Memory B cell (primary cell): ENCODE results near the gene PDZD7.

Experiments used
- ATAC-seq: fragments of 150-1000 bp; cut with Tn5 transposase; 2 replicates; pipeline ENCODE4 v1.10.0; 2021; ENCODE audit warnings: low read depth, mild to moderate bottlenecking, moderate library complexity
- DNase-seq, 2 donors: peaks; one replicate each; pipeline ENCODE4 v3.0.0; 2022; ENCODE audit warnings: low spot score in 2 of 2
- H3K27ac Mint-ChIP-seq: one replicate; pipeline ENCODE4 v1.8.0; 2022; ENCODE audit warnings: mild to moderate bottlenecking, moderate library complexity, mixed read lengths
- H3K27me3 Mint-ChIP-seq: one replicate; pipeline ENCODE4 v1.8.0; 2022; ENCODE audit warnings: mixed read lengths
- H3K36me3 Mint-ChIP-seq: one replicate; pipeline ENCODE4 v1.8.0; 2022; ENCODE audit warnings: mild to moderate bottlenecking, mixed read lengths
- H3K4me1 Mint-ChIP-seq: one replicate; pipeline ENCODE4 v1.8.0; 2022; ENCODE audit warnings: mixed read lengths
- H3K4me3 Mint-ChIP-seq: one replicate; pipeline ENCODE4 v1.8.0; 2022; ENCODE audit warnings: mild to moderate bottlenecking, moderate library complexity, mixed read lengths
- H3K9me3 Mint-ChIP-seq: one replicate; pipeline ENCODE4 v1.8.0; 2022; ENCODE audit warnings: mixed read lengths

PDZD7 gene

GRCh38 chr10:101027106-101027720 is 3.7 kb downstream of the PDZD7 start:
- Mint-ChIP-seq H3K4me1 (peaks cover 8% of the 10 kb centered on the region), H3K27ac (no peak overlapping the region), H3K4me3 (no peak overlapping the region), H3K36me3 (no peaks in the 10 kb centered on the region), H3K27me3 (peaks cover 11% of the 10 kb centered on the region), H3K9me3 (no peaks in the 10 kb centered on the region)
- DNase-seq (no peak), ATAC-seq (no peak)

- H3K9me3 Mint-ChIP-seq: no peaks in the 10 kb centered on the region
- H3K27ac Mint-ChIP-seq: no peak overlapping the region
- DNase-seq (no peak), ATAC-seq (no peak)
- peaks cover 11% of the 10 kb centered on the region for H3K27me3 Mint-ChIP-seq
- no peak overlapping the region for H3K4me3 Mint-ChIP-seq
- H3K4me1 Mint-ChIP-seq: peaks cover 10% of the 10 kb centered on the region
- no peaks in the 10 kb centered on the region for H3K36me3 Mint-ChIP-seq
Observed at GRCh38 chr10:101022967-101023705, 7.8 kb downstream of the PDZD7 start.

GRCh38 chr10:101021692-101022251 is 9.2 kb downstream of the PDZD7 start:
- H3K27ac Mint-ChIP-seq: no peak overlapping the region

GRCh38 chr10:101021239-101021638 is 9.7 kb downstream of the PDZD7 start:
- Mint-ChIP-seq H3K4me1 (peaks cover 16% of the 10 kb centered on the region), H3K27me3 (peaks cover 15% of the 10 kb centered on the region), H3K36me3 (no peaks in the 10 kb centered on the region), H3K9me3 (no peaks in the 10 kb centered on the region), H3K27ac (no peak overlapping the region), H3K4me3 (no peak overlapping the region)
- ATAC-seq (no peak), DNase-seq (no peak)

More at GRCh38 chr10:101021692-101022251, 9.2 kb downstream of the PDZD7 start:
- ATAC-seq (no peak), DNase-seq (no peak)
- Mint-ChIP-seq H3K4me3 (no peak overlapping the region), H3K9me3 (no peaks in the 10 kb centered on the region), H3K27me3 (peaks cover 10% of the 10 kb centered on the region), H3K36me3 (no peaks in the 10 kb centered on the region), H3K4me1 (peaks cover 12% of the 10 kb centered on the region)

- DNase-seq: no peak
- peaks cover 18% of the 10 kb centered on the region for H3K4me1 Mint-ChIP-seq
- peaks cover 19% of the 10 kb centered on the region for H3K27me3 Mint-ChIP-seq
- H3K9me3 Mint-ChIP-seq: no peaks in the 10 kb centered on the region
- ATAC-seq: no peak
- H3K4me3 Mint-ChIP-seq: no peak overlapping the region
- H3K36me3 Mint-ChIP-seq: no peaks in the 10 kb centered on the region
- H3K27ac Mint-ChIP-seq: no peak overlapping the region
Observed at GRCh38 chr10:101020427-101021075, 10.4 kb downstream of the PDZD7 start.

- H3K4me1 Mint-ChIP-seq: peaks cover 21% of the 10 kb centered on the region
- no peak for ATAC-seq
- H3K9me3 Mint-ChIP-seq: no peaks in the 10 kb centered on the region
- no peak overlapping the region for H3K27ac Mint-ChIP-seq
- H3K36me3 Mint-ChIP-seq: no peaks in the 10 kb centered on the region
- H3K4me3 Mint-ChIP-seq: peak overlapping the region; percentile 60
- peaks cover 25% of the 10 kb centered on the region for H3K27me3 Mint-ChIP-seq
- no peak for DNase-seq
Observed at GRCh38 chr10:101019440-101019703, 11.6 kb downstream of the PDZD7 start.

GRCh38 chr10:101018600-101019439 is 12.1 kb downstream of the PDZD7 start:
- ATAC-seq (peak; percentile 66), DNase-seq (peak; percentile 51 to 60)
- peak overlapping the region; percentile 61 for H3K4me3 Mint-ChIP-seq
- no peaks in the 10 kb centered on the region for H3K36me3 Mint-ChIP-seq
- peak overlapping the region; percentile 62 for H3K27ac Mint-ChIP-seq
- H3K27me3 Mint-ChIP-seq: peaks cover 27% of the 10 kb centered on the region
- H3K4me1 Mint-ChIP-seq: peaks cover 24% of the 10 kb centered on the region
- no peaks in the 10 kb centered on the region for H3K9me3 Mint-ChIP-seq

GRCh38 chr10:101018118-101018599 is 12.8 kb downstream of the PDZD7 start:
- Mint-ChIP-seq H3K4me3 (peak overlapping the region; percentile 61), H3K36me3 (no peaks in the 10 kb centered on the region), H3K27me3 (peaks cover 30% of the 10 kb centered on the region), H3K4me1 (peaks cover 28% of the 10 kb centered on the region), H3K9me3 (no peaks in the 10 kb centered on the region), H3K27ac (peak overlapping the region; percentile 62)
- peak; percentile 75 for ATAC-seq
- peak in 1 of 2 donors; percentile 35 for DNase-seq

- DNase-seq (no peak), ATAC-seq (no peak)
- Mint-ChIP-seq H3K9me3 (no peaks in the 10 kb centered on the region), H3K27me3 (peaks cover 30% of the 10 kb centered on the region), H3K4me1 (peaks cover 33% of the 10 kb centered on the region), H3K27ac (no peak overlapping the region), H3K4me3 (no peak overlapping the region), H3K36me3 (no peaks in the 10 kb centered on the region)
Observed at GRCh38 chr10:101016814-101017213, 14.1 kb downstream of the PDZD7 start.

GRCh38 chr10:101015582-101015973 is 15.4 kb downstream of the PDZD7 start:
- ATAC-seq (no peak), DNase-seq (no peak)
- H3K4me1 Mint-ChIP-seq: peaks cover 33% of the 10 kb centered on the region
- no peaks in the 10 kb centered on the region for H3K9me3 Mint-ChIP-seq
- no peak overlapping the region for H3K4me3 Mint-ChIP-seq
- H3K27ac Mint-ChIP-seq: no peak overlapping the region
- peaks cover 30% of the 10 kb centered on the region for H3K27me3 Mint-ChIP-seq
- no peaks in the 10 kb centered on the region for H3K36me3 Mint-ChIP-seq

- no peak overlapping the region for H3K27ac Mint-ChIP-seq
- no peak for ATAC-seq
- H3K27me3 Mint-ChIP-seq: peaks cover 30% of the 10 kb centered on the region
- no peaks in the 10 kb centered on the region for H3K9me3 Mint-ChIP-seq
- no peak overlapping the region for H3K4me3 Mint-ChIP-seq
- no peak for DNase-seq
- H3K36me3 Mint-ChIP-seq: no peaks in the 10 kb centered on the region
- peaks cover 33% of the 10 kb centered on the region for H3K4me1 Mint-ChIP-seq
Observed at GRCh38 chr10:101014966-101015581, 15.9 kb downstream of the PDZD7 start.

- peak; percentile 36 for ATAC-seq
- no peak overlapping the region for H3K27ac Mint-ChIP-seq
- H3K36me3 Mint-ChIP-seq: no peaks in the 10 kb centered on the region
- no peak overlapping the region for H3K4me3 Mint-ChIP-seq
- H3K27me3 Mint-ChIP-seq: peaks cover 28% of the 10 kb centered on the region
- peaks cover 30% of the 10 kb centered on the region for H3K4me1 Mint-ChIP-seq
- DNase-seq: peak; percentile 67 to 80
- H3K9me3 Mint-ChIP-seq: no peaks in the 10 kb centered on the region
Observed at GRCh38 chr10:101014230-101014884, 16.6 kb downstream of the PDZD7 start.

GRCh38 chr10:101013365-101013825 is 17.5 kb downstream of the PDZD7 start:
- Mint-ChIP-seq H3K27me3 (peaks cover 26% of the 10 kb centered on the region), H3K4me3 (no peak overlapping the region)

More at GRCh38 chr10:101013365-101013825, 17.5 kb downstream of the PDZD7 start:
- ATAC-seq: no peak
- Mint-ChIP-seq H3K9me3 (no peaks in the 10 kb centered on the region), H3K4me1 (peaks cover 26% of the 10 kb centered on the region), H3K36me3 (no peaks in the 10 kb centered on the region), H3K27ac (no peak overlapping the region)
- DNase-seq: no peak
